GM18873 (cell line): ENCODE results near the gene TOMT.

Source experiments
- ATAC-seq: cut with Tn5 transposase; IDR thresholded peaks from one replicate; pipeline ENCODE4 v1.9.1; 2021; ENCODE audit warnings: mild to moderate bottlenecking, moderate library complexity, moderate number of reproducible peaks; ENCODE audit not compliant: unreplicated experiment, low FRiP score

Gene TOMT, protein sequence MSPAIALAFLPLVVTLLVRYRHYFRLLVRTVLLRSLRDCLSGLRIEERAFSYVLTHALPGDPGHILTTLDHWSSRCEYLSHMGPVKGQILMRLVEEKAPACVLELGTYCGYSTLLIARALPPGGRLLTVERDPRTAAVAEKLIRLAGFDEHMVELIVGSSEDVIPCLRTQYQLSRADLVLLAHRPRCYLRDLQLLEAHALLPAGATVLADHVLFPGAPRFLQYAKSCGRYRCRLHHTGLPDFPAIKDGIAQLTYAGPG

DNA sequence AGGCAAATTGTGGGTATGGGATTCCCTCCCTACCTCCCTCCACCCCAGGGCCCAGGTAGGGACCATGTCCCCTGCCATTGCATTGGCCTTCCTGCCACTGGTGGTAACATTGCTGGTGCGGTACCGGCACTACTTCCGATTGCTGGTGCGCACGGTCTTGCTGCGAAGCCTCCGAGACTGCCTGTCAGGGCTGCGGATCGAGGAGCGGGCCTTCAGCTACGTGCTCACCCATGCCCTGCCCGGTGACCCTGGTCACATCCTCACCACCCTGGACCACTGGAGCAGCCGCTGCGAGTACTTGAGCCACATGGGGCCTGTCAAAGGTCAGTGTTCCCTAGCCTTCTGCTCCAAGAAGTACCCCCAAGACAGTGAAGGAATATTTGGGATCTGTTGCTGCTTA, at the start of gene TOMT:
Gene TOMT, plus strand, starts transcription at position 37 of the 400 bp plus-strand sequence. Its CDS starts 28 bp downstream, at position 65.
- ATAC-seq, result no peak

- ATAC-seq, result no peak
These were observed 47.2 kb upstream of the TOMT start for GRCh38 chr11:72058416-72059034.

- ATAC-seq, result no peak
These were observed 43.9 kb upstream of the TOMT start for GRCh38 chr11:72061739-72062396.

DNA sequence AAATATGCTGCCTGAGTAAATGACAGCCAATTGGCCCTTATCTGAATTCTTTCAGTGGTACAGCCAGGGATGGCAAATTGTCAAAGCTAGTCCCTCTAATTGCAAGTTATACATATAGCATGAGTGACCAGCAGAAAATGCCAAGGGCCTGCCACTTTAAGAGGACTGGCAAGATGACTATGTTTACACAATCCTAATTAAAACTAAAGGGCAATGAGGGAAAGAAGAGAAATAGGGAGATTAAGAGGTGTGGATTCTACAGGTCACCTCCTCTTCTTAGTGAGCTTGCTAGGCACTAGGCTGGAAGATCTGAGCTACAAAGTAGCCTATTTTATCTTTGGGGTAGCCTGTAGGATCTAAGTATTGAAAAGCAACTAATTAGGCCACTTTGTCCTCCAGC, 38.9 kb upstream of the TOMT start:
- no peak for ATAC-seq

DNA sequence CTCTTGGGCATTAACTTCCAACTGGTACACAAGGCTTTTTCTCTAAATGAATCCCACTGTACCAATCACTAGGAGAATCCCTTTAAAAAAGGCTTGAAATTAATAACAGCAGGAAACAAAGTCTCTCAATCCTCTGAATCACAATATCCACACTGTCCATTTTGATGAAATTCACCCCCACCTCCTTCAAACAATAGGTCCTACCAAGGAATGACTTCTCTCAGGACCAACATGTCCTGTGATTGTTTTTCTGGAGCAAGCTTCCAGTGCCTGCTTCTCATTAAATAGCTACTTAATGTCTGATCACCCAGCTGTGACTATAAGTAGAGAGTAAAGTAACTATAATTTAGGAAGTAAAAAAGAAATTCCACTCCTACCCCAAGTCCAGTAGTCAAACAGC, 38.5 kb upstream of the TOMT start:
- no peak for ATAC-seq

GRCh38 chr11:72067676-72068075, 38.0 kb upstream of the TOMT start:
- ATAC-seq, result no peak

DNA sequence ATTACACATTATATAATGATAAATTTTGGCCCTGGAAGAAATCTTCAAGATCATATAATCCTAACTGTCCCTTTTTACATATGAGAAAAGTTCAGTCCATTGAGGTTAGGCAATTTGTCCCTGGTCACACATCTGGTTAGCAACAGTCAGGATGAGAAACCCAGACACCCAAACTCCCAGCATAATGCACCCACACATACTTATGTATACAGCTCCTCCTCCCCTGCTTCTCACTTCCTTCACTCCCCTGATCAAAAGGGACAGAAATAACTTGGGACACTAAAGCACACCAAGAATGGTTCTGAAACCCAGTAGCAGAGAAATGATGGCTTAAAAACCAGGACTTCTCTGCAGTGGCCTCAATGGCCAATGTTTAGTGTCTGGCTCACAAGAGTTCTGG, 36.5 kb upstream of the TOMT start:
- no peak for ATAC-seq

DNA sequence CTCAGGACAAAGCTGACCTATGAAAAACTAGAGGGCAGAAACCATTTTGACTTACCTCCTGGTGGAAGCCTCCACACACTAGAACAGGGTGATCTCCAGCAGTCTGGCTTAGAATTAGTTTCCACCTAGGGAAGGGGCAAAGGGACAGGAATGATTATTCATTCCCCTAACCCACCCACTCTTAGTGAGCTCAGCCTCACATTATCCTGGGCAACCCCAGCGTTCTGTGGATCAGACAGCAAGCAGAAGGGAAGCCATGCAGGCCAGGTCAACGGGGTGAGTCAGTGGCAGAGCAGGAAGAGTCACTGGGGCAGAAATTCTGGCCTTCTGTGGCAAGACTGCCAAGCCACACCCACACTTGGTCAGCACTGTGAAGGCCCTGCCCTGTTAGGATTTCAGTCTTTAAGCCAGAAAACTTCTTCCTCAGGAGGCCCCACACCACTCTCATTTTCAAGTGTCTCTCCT, 35.9 kb upstream of the TOMT start:
- ATAC-seq, result no peak

- ATAC-seq, result no peak
These were observed 35.2 kb upstream of the TOMT start for GRCh38 chr11:72070491-72070890.

- ATAC-seq, result no peak
These were observed 33.4 kb upstream of the TOMT start for GRCh38 chr11:72072348-72072747.

DNA sequence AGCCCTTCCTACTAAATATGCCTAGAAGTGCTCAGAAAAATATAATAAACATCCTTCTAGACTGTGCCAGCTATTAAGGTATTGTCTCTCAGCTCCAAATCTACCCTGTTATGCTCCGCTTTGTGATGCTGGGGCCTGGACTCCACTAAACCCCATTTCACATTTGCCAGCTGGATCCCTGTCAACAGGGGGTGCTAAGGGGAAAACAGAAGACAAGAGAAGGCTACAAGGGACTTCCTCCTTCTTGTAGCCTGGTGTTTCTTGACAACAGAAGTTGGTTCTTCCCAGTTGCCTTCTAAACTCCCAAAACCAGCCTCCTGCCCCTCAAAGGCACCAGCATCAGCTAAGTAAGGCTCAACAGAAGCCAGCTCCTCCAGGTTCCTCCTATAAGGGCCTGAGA, 30.6 kb upstream of the TOMT start:
- no peak for ATAC-seq

- ATAC-seq, result no peak
These were observed 30.0 kb upstream of the TOMT start for GRCh38 chr11:72075756-72076155.

GRCh38 chr11:72078477-72078876, 27.2 kb upstream of the TOMT start:
- no peak for ATAC-seq

DNA sequence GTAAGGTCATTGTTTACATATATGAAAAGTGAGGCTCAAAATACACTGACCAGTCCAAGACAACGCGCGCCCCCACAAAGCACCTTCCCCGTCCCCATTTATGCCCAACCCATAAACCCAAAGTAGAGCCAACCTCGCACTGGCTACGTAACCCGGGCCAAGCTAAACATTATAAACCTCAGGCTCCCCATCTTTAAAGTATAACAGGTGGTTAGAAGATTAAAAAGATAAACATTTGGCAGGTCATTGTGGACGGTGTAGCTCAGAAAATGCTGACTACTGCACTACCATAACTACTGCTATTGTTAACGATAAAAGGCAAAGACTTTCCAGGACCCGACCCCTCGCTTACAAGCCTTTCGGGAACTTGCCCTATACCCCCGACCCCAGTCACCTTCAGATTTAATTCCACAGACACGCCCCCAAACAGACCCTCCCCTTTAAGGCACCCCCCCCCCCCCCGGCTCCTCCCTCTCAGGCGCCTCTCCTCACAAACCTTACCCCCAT, 25.9 kb upstream of the TOMT start:
- ATAC-seq, result no peak

- ATAC-seq, result peak; percentile 94
These were observed 25.2 kb upstream of the TOMT start, which contains the start of the genes LRRC51 and NUMA1 for GRCh38 chr11:72080326-72081183. LRRC51 (plus strand) TSS chr11:72080850; CDS start chr11:72089084, 8,234 bp downstream. NUMA1 (minus strand) TSS chr11:72080542; CDS start chr11:72035943, 44,599 bp downstream.

GRCh38 chr11:72081184-72081644, 24.5 kb upstream of the TOMT start:
- ATAC-seq, result no peak

DNA sequence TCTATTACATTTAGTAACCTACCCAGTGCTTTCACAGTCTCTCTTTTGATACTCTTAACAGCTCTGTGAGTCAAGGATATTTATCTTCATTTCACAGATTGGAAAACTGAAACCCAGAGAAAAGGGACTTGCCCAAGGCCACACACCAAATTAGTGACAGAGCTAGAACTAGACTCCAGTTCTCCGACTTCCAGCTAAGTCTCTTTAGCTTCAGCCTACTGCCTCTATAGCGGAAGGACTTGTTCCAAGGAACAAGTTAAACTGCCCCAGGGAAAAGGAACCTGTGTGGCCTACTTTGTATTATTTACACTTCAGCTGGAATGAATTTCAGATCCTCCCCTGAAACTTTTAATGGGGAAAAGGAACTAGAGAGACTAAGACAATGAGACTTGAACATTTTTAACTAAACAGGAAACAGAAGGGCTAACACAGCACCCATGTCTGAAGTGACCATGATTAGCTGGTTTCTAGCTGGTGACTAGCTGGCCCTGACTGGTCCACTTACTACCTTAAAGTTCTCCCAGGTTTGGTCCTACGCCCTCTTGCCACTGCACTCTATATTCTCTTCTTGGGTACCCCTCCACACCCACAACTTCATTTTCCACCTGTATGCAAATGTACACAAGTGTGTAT, 23.8 kb upstream of the TOMT start:
- no peak for ATAC-seq

- ATAC-seq, result no peak
These were observed 22.3 kb upstream of the TOMT start for GRCh38 chr11:72083414-72083813.

GRCh38 chr11:72084076-72084475, 21.6 kb upstream of the TOMT start:
- no peak for ATAC-seq

- no peak for ATAC-seq
These were observed 20.8 kb upstream of the TOMT start for GRCh38 chr11:72084965-72085364.
